Measurements from ENCODE around the gene DTNA. TPM values are rescaled to one million over a fixed set of nuclear protein-coding genes. Genes with fewer than 3 reads are reported as not detected.
"Not testable (repeated sequence)": the region's sequence is repeated elsewhere in the genome, so short reads cannot be mapped to it uniquely, and the experiment has no call there.

DTNA gene
- total RNA-seq, 1 experiment from 2014 or later = 7.8 TPM

GRCh38 chr18:34710458-34710914, 388 bp downstream of the DTNA start:
- BruUV-seq (replicated peaks) = no TSS peak
- POLR2A ChIA-PET (ENCODE audit: unreplicated experiment) = no interaction called here
- CTCF ChIA-PET = no interaction called here
- DNase-seq = no peak
- no peak for ATAC-seq
- intact Hi-C loops (cut with micrococcal nuclease) = no loop called here
- no peaks in the 10 kb centered on the region for H3K27me3 ChIP-seq (ENCODE audit: low read length)
- H2AFZ ChIP-seq (ENCODE audit: low read length) = no peak overlapping the region
- H3K36me3 ChIP-seq (ENCODE audit: low read depth, low read length) = no peaks in the 10 kb centered on the region
- no peaks in the 10 kb centered on the region for H3F3A ChIP-seq (ENCODE audit: low read length, unreplicated experiment)
- no peak for TF ChIP-seq CTCF (conservative IDR thresholded peaks at IDR 0.05; ENCODE audit: low read depth, low read length)
- TF ChIP-seq EZH2 (IDR thresholded peaks at IDR 0.05; ENCODE audit: low read length, unreplicated experiment) = no peak
- TF ChIP-seq EZH2phosphoT487 (IDR thresholded peaks at IDR 0.05; ENCODE audit: borderline replicate concordance, low read length) = no peak
- no peaks in the 10 kb centered on the region for H3K9me2 ChIP-seq (replicated peaks; ENCODE audit: low read length)
- no peak overlapping the region for H3K27ac ChIP-seq (ENCODE audit: low read length)
- H3K4me1 ChIP-seq (ENCODE audit: insufficient read depth, low read length) = peaks cover 28% of the 10 kb centered on the region
- H4K20me1 ChIP-seq (ENCODE audit: low read length) = no peaks in the 10 kb centered on the region
- no peak overlapping the region for H3K9ac ChIP-seq (ENCODE audit: low read length)
- no peaks in the 10 kb centered on the region for H3K9me3 ChIP-seq (ENCODE audit: low read length)
- H3K4me3 ChIP-seq (ENCODE audit: low read length) = no peak overlapping the region
- H3K4me2 ChIP-seq (ENCODE audit: low read length) = no peak overlapping the region
- no peaks in the 10 kb centered on the region for H3K79me2 ChIP-seq (ENCODE audit: low read length)

- intact Hi-C loops (cut with micrococcal nuclease) = no loop called here
- ChIA-PET POLR2A (ENCODE audit: unreplicated experiment) (no interaction called here), CTCF (no interaction called here)
- TF ChIP-seq CTCF (conservative IDR thresholded peaks at IDR 0.05; ENCODE audit: low read depth, low read length) = no peak
- no peak for TF ChIP-seq EZH2 (IDR thresholded peaks at IDR 0.05; ENCODE audit: low read length, unreplicated experiment)
- TF ChIP-seq EZH2phosphoT487 (IDR thresholded peaks at IDR 0.05; ENCODE audit: borderline replicate concordance, low read length) = no peak
- H3K4me1 ChIP-seq (ENCODE audit: insufficient read depth, low read length) = peaks cover 28% of the 10 kb centered on the region
- no TSS peak for BruUV-seq (replicated peaks)
- no peaks in the 10 kb centered on the region for H3K9me3 ChIP-seq (ENCODE audit: low read length)
- no peak overlapping the region for H3K9ac ChIP-seq (ENCODE audit: low read length)
- H3K4me3 ChIP-seq (ENCODE audit: low read length) = no peak overlapping the region
- no peaks in the 10 kb centered on the region for H3F3A ChIP-seq (ENCODE audit: low read length, unreplicated experiment)
- no peaks in the 10 kb centered on the region for H3K79me2 ChIP-seq (ENCODE audit: low read length)
- H3K9me2 ChIP-seq (replicated peaks; ENCODE audit: low read length) = no peaks in the 10 kb centered on the region
- no peak overlapping the region for H3K27ac ChIP-seq (ENCODE audit: low read length)
- DNase-seq (no peak), ATAC-seq (no peak)
- H3K4me2 ChIP-seq (ENCODE audit: low read length) = no peak overlapping the region
- H3K36me3 ChIP-seq (ENCODE audit: low read depth, low read length) = no peaks in the 10 kb centered on the region
- no peaks in the 10 kb centered on the region for H4K20me1 ChIP-seq (ENCODE audit: low read length)
- no peak overlapping the region for H2AFZ ChIP-seq (ENCODE audit: low read length)
- no peaks in the 10 kb centered on the region for H3K27me3 ChIP-seq (ENCODE audit: low read length)
These were observed 836 bp downstream of the DTNA start for GRCh38 chr18:34710934-34711333.

- H3K9me2 ChIP-seq (replicated peaks; ENCODE audit: low read length); H3K4me2 ChIP-seq (ENCODE audit: low read length); H3K4me3 ChIP-seq (ENCODE audit: low read length); H3K36me3 ChIP-seq (ENCODE audit: low read depth, low read length); H3K27ac ChIP-seq (ENCODE audit: low read length); H3K9me3 ChIP-seq (ENCODE audit: low read length); H3F3A ChIP-seq (ENCODE audit: low read length, unreplicated experiment); intact Hi-C loops (cut with micrococcal nuclease); CTCF ChIA-PET; H3K4me1 ChIP-seq (ENCODE audit: insufficient read depth, low read length); ATAC-seq; H3K79me2 ChIP-seq (ENCODE audit: low read length); DNase-seq; H3K9ac ChIP-seq (ENCODE audit: low read length); H4K20me1 ChIP-seq (ENCODE audit: low read length); BruUV-seq (replicated peaks); H3K27me3 ChIP-seq (ENCODE audit: low read length); H2AFZ ChIP-seq (ENCODE audit: low read length): not testable (repeated sequence)
- POLR2A ChIA-PET (ENCODE audit: unreplicated experiment) = interaction anchor here (0.6 kb wide), 1 partner anchor 9 kb away, joined by 3 read pairs; no protein-coding TSS in a partner anchor
These were observed 6.0 kb downstream of the DTNA start for GRCh38 chr18:34716111-34716510.

Data from PC-3 (cell line).